ENCODE data around the gene RFX4.

RFX4 gene

DNA sequence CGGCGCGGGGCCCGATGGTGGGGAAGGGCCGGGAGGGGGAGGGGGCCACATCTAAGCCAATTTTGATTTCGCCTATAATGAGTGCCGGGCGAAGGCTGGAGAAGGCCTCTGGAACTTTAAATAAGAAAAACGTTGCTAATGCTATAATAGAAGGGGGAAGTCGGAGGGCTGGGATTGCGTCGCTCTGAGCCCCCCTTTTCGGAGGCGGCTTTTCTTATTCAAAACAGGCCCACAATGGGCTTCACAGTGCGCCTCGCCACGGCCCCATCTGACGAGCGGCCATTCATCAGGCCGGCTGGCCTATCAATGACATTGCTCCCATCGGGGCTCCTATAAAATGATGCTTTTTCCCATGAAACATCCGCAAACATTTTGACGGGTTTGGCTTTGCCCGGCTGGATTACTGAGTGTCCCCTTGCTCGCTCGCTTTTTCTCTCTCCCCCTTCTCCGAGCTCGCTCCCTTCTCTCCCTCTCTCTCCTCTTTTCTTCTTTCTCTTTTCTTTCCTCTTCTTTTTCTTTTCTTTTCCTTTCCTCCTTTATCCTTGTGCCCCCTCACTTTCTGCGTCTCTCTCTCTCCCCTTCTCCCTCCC, at the start of gene RFX4:
Gene RFX4 (plus strand): TSS at position 364 of the 590 bp plus-strand sequence. CDS start 317 bp downstream, outside the sequence.
- DNase-seq (ENCODE audit: low read depth) = no peak
- H3K4me3 ChIP-seq (ENCODE audit: low read depth, low read length) = peak within 1 kb of the TSS; percentile 39
- TF ChIP-seq, protein P1, sequence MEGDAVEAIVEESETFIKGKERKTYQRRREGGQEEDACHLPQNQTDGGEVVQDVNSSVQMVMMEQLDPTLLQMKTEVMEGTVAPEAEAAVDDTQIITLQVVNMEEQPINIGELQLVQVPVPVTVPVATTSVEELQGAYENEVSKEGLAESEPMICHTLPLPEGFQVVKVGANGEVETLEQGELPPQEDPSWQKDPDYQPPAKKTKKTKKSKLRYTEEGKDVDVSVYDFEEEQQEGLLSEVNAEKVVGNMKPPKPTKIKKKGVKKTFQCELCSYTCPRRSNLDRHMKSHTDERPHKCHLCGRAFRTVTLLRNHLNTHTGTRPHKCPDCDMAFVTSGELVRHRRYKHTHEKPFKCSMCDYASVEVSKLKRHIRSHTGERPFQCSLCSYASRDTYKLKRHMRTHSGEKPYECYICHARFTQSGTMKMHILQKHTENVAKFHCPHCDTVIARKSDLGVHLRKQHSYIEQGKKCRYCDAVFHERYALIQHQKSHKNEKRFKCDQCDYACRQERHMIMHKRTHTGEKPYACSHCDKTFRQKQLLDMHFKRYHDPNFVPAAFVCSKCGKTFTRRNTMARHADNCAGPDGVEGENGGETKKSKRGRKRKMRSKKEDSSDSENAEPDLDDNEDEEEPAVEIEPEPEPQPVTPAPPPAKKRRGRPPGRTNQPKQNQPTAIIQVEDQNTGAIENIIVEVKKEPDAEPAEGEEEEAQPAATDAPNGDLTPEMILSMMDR (IDR thresholded peaks at IDR 0.05; ENCODE audit: control insufficient read depth, extremely low read depth, insufficient read depth) = no peak

DNA sequence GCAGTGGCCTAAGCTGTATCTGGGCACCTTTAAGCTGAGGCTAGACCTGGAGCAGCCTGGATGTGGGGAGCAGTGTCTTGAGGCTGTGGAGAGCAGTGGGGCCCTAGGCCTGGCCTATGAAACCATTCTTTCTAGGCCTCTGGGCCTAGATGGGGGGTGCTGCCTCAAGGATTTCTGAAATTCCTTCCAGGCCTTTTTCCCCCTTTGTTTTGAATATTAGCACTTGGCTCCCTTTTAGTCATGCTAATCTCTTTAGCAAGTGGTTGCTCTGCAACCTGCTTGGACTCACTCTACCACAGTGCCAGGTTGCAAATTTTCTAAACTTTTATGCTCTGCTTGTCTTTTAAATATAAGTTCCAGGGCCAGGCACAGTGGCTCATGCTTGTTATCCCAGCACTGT, 41.6 kb upstream of the RFX4 start:
- no peak for DNase-seq (ENCODE audit: low read depth)
- H3K4me3 ChIP-seq (ENCODE audit: low read depth, low read length) = no peak overlapping the region
- TF ChIP-seq, protein P1 (IDR thresholded peaks at IDR 0.05; ENCODE audit: control insufficient read depth, extremely low read depth, insufficient read depth) = no peak

DNA sequence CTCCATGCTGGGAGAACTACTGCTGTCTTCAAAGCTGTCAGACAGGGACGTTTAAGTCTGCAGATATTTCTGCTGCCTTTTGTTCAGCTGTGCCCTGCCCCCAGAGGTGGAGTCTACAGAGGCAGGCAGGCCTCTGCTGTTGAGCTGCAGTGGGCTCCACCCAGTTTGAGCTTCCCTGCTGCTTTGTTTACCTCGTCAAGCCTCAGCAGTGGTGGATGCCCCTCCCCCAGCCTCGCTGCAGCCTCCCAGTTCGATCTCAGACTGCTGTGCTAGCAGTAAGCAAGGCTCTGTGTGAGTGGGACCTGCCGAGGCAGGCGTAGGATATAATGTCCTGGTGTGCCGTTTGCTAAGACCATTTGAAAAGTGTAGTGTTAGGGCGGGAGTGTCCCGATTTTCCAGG, 31.4 kb upstream of the RFX4 start:
- TF ChIP-seq, protein P1 (IDR thresholded peaks at IDR 0.05; ENCODE audit: control insufficient read depth, extremely low read depth, insufficient read depth) = no peak
- no peak for DNase-seq (ENCODE audit: low read depth)

DNA sequence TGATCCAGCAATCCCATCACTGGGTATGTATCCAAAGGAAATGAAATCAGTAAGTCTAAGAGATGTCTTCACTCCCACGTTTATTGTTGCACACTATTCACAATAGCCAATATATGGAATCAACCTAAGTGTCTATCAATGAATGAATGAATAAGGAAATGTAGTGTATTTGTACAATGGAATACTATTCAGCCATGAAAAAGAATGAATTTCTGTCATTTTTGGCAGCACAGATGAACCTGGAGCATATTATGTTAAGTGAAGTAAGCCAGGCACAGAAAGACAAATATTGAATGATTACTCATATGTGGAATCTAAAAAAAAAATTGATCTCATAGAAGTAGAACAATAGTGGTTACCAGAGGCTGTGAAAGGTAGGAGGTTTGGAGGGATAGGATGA, 30.6 kb upstream of the RFX4 start:
- no peak for DNase-seq (ENCODE audit: low read depth)
- TF ChIP-seq, protein P1 (IDR thresholded peaks at IDR 0.05; ENCODE audit: control insufficient read depth, extremely low read depth, insufficient read depth) = no peak
- H3K4me3 ChIP-seq (ENCODE audit: low read depth, low read length) = no peak overlapping the region

More for the DNA sequence above, 31.4 kb upstream of the RFX4 start:
- H3K4me3 ChIP-seq (ENCODE audit: low read depth, low read length) = no peak overlapping the region

DNA sequence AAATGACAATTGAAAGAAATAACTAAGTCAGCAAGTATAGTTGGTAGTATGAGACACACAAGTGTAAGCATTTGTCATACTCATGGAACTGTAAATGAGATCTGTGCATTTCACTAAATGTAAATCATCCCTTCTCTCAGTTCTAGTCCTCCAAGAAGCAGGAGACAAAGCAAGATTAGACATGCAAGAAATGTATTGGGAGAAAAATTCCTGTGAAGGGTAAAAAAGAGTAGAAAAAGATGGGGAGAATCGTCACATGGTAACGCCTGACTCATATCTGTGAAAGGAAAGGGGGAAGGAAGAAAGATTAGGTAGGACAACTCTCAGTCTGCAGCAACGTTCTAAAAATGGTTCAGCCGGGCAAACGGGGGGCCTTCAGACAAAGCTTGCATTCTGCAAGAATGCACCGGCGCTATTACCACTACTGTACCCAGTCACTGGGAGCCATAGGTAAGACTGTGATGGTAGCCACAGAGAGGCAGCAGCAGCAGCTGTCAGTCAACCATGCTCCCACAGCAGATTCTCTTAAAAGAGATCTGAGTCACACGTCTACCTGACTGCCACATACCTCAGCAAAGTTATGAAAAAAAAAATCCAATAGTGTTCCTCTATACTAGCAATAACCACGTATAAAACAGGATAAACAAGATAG, 18.0 kb upstream of the RFX4 start:
- no peak for DNase-seq (ENCODE audit: low read depth)
- no peak overlapping the region for H3K4me3 ChIP-seq (ENCODE audit: low read depth, low read length)
- TF ChIP-seq, protein P1 (IDR thresholded peaks at IDR 0.05; ENCODE audit: control insufficient read depth, extremely low read depth, insufficient read depth) = no peak

DNA sequence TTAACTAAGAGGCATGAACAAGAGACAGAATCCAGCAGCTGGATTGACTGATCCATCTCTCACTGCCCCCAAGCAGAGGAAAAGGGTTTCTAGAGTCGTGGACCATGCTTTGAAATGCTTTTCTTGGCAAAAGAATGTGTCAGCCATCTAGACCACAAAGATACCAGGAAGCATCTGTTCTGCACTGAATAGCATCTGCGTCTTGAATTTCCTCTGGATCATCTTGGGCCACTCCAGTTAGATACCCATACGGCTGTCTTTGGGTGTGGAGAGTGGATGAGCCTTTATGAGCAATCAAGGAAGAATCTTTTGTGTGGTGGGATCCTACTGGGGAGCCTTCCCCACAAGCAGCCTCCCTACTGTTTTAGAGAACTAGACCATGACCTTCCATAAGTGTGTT, 16.0 kb upstream of the RFX4 start:
- no peak overlapping the region for H3K4me3 ChIP-seq (ENCODE audit: low read depth, low read length)
- TF ChIP-seq, protein P1 (IDR thresholded peaks at IDR 0.05; ENCODE audit: control insufficient read depth, extremely low read depth, insufficient read depth) = no peak
- no peak for DNase-seq (ENCODE audit: low read depth)

DNA sequence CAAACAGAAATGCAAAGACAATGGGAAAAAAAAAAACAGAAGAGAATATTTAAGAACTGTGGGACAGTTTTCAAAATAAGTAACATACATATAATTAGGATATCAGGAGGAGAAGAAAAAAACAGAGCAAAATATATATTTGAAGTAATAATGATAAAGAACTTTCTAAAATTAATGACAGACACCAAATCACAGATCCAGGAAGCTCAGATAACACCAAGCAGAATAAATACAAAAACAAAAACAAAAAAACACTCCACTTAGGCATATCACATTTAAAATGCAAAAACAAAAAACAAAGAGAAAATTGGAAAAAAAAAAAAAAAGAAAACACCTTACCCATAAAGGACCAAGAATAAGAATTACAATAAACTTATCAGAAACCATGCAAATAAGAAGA, 9.6 kb upstream of the RFX4 start:
- DNase-seq (ENCODE audit: low read depth) = no peak
- no peak overlapping the region for H3K4me3 ChIP-seq (ENCODE audit: low read depth, low read length)
- TF ChIP-seq, protein P1 (IDR thresholded peaks at IDR 0.05; ENCODE audit: control insufficient read depth, extremely low read depth, insufficient read depth) = no peak
